ENCODE data around the gene KCNK17.
A peak's percentile ranks its signal among the peaks of the same experiment; 100 is the strongest.
"Not testable (repeated sequence)": the region's sequence is repeated elsewhere in the genome, so short reads cannot be mapped to it uniquely, and the experiment has no call there.

KCNK17 gene

DNA sequence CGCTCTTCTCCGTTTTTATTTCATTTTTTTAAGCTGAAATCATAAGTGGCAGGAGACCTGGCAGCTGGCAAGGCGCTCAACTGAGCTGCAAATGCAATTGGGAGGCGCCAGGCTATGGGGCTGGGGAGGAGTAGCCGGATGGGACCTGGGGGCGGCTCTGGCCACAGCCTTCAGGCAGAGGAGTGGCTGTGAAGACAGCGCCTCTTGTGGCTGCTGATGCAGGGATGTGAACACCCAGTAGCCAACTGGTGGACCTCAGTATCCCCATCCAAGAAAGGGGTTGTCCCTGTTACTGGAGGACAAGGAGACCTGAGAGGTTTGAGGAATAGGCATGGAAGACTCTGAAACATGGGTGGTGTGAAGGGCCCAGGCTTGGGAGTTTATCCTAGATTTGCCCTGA is 12.6 kb downstream of the KCNK17 start:
- no peak for DNase-seq

DNA sequence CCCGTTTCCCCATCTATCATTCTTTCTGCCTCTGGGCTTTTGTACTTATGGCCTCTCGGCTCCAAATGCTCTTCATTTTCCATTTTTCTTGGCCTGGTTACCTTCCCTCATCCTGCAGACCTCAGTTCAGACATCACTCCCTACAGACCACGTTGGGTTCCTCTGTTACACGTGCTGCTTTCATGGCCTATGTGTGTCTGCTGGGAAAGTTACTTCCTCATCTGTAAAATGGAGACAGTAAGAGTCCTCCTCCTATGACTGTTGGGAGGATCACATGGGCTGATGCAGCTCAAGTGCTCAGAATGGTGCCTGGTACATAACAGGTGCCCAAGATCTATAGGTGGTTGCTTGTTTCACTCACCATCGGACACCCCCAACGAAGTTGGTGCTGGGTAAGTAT is 13.5 kb downstream of the KCNK17 start:
- no peak for DNase-seq

DNA sequence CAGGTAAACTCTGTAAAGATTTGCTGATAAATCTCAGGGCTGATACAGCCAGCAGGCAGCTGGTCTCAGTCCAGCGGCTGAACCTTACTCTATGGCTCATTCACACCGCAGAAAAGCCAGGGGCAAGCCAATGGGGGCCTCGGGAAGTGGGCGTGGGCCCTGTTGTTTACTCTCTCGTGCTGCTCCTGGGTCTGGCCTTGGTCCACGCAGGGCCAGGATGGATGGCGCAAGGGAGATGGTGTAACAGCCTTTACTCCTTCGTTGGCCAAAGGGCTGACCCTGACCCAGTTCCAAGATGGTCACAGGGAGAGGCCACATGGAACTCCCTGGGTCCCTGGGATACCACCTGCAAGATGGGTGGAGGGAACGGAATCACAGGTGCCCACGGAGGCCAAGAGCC is 16.2 kb downstream of the KCNK17 start:
- DNase-seq: no peak

DNA sequence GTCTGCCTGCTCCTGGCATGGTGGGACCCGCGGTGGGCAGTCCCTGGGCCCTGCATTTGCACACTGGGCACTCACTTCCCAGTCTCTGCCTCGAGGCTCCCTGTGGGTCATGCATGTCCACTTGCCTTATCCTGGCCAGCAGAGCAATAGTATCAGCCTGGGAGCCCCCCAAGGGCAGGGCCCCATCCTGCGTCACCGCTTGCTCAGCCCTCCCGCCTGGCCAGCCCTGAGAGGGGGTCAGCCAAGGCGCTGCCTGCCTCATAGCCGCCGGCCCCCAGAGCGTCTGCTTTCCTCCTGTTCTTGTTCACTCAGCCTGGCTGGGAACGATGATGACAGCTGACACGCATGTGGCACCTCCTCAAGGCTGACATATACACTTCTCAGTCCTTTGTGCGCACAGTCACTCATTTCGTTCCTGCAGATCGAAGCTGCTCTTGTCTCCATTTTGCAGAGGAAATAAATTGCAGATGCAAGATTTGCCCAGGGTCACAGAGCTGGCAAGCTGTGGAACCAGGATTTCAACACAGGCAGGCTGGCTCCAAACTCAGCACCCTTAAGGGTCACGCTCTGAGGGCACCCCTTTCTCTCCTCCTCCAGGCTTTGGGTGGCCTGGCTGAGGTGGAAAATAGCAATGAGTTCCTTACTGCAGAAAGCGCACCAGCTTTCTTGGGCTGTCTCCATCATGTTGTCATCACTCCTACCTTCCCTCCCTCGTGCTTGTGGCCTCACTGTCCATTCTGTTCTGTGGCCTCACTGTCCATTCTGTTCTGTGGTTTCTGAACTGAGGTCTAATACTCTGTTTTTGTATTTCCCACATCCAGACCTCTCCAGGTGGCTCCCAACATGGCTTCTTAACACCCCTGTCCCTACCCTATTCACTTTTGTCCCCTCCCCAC is 17.2 kb downstream of the KCNK17 start:
- peak; percentile 4 for DNase-seq

DNA sequence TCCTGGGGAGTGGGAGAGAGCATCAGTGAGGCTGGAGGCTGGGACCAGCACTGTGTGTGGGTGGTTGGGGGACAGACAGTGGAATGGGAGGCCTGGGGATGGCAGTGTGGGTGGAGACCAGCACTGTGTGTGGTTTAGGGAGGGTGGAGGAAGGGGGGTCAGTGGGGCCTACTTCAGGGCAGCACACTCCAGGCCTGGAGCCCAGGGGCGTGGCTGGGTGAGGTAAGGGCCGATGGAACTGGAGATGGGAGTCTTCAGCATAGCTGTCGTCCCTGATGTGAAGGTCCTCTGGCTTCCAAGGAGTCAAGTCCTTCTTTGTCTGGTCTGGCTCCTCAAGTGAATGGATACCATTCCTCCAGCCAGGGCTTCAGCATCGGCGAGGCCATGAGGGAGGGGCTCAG is 18.6 kb downstream of the KCNK17 start:
- no peak for DNase-seq

DNA sequence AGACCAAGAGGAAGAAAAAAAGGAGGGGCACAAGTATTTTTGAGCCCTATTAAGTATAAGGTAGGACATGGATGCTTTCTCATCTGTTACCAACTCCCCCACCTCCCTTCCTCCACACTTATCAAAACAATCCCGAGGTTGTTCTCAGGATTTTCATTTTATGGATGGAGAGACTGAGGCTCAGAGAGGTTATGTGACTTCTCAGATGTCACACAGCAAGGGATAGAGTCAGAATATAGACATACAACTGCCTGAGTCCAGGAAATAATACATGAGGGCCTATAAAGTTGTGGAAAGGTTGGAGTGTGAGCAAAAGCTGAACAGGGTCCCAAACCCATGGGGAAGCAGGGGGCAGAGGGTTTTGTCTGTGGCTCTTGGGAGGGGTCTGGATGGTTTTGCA is 19.3 kb downstream of the KCNK17 start:
- DNase-seq: no peak

DNA sequence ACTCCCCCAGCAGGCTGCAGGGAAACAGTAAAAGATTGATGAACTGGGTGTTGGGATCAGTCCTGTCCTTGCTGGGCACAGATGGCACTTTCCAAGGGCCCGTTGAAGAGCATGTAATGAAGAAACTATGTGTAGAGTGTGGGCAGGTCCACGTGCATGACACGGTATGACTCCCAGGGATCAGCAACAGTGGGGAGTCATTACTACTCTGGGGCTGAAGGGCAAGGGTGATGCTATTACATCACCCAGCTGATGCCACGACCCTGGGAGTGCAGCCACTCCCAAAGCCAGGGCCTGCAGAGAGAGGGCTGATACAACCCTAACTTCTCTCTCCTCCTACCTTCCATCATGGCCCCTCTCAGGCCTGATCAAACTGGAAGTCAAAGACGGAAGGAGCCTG is 20.1 kb downstream of the KCNK17 start:
- DNase-seq: no peak

DNA sequence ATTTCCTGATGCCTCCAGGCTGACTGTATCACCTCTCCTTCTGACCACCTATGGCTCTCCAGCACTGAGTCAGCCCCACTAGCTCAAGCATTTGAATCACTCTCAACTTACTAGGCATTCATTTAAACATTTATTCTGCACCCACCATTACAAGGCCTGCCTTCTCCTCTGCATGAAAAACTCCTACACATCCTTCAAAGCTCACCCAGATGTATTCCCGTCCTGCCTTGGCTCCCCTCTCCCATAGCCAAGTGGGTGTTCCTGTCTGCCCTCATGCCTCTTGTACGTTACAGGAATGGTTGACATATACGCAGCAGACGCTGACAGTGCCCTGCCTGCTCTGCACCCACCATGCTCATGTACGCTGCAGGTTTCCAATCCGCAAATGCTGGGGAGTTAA is 21.6 kb downstream of the KCNK17 start:
- DNase-seq: no peak

DNA sequence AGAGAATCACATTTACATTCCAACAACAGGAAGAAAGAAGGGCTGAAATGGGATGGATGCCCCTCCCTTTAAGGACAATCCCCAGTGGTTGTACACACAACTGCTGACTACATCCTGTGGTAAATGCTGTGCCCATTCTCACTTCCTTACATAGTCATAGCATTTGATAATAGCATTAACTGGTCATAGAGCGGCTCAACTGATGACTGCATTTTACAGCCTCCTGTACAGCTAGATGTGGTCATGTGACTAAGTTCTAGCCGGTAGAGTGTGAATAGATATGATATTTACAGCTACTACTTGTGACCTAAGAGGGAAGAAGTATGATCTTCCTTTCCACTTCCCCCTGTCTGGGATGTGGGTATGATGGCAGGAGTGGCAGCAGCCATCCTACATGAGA is 24.7 kb downstream of the KCNK17 start:
- DNase-seq: no peak

DNA sequence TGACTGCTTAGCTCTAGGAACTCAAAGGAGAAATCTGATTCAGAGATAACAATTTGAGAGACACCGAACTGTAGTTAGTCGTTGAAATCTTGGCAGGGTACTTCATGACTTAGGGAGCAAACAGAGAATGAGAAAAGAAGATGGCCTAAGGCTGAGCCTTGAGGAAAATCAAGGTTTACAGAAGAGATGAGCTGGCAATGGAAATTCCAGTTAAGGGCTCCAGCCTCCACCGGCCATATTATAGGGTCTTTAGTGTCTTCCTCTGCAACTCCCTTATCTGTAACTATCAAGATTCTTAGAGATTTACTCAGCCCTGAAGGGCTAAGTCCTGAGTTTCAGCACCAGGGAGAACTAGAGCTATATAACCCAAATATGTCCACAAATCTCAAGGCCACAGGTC is 26.6 kb downstream of the KCNK17 start:
- DNase-seq: no peak

DNA sequence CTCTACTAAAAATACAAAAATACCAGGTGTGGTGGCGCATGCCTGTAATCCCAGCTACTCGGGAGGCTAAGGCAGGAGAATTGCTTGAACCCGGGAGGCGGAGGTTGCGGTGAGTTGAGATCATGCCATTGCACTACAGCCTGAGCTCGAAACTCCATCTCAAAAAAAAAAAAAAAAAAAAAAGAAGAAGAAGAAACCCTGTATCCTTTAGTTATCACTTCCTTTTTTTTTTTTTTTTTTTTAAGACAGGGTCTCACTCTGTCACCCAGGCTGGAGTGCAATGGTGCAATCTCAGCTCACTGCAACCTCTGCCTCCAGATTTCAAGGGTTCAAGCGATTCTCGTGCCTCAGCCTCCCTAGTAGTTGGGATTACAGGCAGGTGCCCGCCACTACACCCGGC is 27.6 kb downstream of the KCNK17 start:
- DNase-seq: not testable (repeated sequence)

DNA sequence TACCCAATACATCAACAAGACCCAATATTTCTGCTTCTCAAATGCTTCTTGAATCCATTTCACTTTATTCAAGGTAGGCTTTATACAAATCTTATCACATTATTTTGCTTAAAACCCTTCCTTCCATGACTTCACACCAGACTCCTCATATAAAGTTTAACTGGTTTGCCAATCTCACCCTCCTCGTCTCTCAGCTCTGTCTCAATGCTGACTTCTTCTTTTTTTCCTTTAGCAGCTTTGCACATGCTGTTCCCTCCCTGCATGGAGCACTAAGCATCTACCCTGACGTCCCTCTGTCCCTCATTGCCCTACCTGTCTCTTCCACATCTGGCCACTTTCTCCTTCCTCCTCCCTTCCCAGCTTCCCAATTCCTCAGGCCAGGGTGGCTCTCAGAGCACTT is 31.4 kb downstream of the KCNK17 start:
- DNase-seq: no peak

DNA sequence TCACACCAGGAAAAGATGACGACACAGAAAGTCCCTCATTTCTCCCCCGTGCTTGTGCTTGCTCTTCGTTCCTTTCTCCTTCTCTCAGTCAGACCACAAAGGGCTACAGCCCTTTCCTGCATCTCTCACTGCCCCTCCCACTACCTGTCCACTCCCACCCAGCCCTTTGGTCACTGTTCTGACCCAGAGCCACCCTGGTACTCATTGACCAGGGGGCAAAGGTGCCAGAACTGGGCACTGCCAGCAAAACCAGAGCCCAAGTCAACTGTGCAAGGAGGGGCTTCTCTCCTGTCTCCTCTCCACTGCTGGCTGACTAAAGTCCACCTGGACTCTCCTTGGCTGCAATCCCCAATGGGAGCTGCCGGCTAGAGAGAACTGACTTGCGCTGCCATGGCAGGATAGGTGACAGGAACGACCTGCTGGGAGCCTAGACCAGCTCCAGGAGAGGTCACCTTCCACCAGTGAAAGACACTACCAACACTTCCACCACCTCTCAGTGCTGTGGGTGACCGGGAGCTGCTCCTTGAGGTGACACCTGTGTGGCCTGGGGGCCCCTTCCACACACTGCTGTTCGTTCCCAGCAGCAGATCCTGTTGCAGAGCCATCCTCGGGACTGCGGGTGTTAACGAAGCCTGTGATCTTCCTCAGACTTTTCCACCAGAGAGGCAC is 32.8 kb downstream of the KCNK17 start:
- no peak for DNase-seq

DNA sequence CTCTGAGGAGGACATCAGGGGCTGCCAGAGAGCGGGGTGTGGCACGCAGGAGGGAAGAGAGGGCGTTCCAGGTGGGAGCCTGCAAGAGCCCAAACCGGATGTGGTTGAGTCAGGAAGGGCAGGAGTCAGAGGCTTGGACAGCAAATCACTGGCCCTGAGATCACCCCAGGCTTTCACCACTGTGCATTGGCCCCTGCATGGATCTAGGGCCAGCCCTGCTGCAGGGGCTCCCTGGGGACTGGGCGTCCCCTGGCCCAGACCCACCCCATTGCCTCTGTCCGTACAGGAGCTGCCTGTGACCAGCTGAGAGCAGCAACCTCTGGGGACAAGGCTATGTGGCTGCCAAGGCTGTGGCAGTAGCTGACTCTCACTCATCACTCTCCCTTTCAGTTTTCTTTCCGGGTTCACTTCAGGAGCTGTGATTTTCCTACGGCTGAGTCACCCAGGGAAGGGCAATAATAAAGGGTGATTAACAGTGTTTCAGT is 33.9 kb downstream of the KCNK17 start:
- DNase-seq: no peak

DNA sequence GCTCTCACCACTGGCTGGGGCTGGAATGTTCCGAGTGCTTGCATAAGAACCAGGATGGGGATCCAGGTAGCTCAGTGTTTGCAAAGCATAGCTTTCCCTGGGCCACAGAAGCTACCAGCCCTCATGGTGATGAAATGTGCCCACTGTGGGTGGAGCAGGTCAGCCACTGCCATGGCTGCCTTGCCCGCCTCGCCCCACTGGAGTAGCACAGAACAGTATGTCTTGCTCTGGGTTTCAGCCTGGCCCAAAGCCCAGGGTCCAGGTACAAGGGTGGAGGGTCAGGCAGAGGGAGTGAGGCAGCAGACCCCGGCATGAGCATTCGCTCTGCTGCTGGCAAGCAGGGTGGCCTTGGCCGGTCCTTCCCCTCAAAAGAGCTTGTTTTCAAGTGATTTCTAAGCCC is 34.7 kb downstream of the KCNK17 start:
- DNase-seq: no peak

DNA sequence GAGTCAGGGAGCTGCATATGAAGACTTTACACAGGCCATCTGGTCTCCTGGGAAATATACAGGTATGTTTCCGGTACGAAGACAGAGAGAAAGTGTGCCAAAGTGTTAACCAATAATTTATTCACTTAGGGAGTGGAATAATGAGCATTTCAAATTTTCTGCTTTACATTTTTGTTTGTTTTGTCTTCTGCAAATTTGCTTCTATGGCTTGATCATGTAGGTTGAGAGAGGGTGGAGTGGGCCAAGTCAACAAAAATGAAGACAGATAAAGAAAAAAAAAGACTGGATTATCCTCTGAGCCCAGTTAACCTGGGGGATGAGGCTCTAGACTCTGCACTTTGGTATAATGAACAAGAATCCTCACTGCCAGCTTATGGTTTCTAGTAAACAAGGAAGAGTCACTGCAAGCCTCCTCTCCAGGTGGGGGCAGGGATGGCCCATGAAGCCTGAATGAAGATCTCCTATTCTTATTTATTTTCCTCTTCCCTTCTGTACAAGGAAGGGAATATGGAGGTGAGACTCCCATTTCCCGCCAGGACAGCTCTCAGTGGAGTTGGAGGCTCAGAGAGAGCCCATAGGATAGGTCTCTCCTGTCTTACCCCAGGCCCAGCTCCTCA is 37.7 kb downstream of the KCNK17 start:
- DNase-seq: no peak

DNA sequence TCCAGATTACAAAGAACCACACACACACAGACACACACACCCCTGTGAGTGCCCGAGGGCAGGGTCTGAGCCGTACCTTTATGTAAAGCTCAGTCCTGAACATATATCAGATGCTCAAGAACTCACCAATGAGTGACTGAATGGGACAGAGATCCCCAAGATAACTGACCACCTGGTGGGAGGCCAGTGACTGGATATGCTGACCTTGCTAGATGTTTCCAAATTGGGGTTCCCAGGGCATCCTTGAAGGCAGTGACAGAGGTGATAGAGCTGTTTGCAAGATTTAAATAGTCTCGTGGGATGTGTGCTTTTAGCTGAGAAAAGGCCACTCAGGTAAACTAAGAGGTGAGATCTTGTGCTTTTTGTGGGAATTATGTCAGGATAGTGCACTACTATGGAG is 39.3 kb downstream of the KCNK17 start:
- DNase-seq: no peak

DNA sequence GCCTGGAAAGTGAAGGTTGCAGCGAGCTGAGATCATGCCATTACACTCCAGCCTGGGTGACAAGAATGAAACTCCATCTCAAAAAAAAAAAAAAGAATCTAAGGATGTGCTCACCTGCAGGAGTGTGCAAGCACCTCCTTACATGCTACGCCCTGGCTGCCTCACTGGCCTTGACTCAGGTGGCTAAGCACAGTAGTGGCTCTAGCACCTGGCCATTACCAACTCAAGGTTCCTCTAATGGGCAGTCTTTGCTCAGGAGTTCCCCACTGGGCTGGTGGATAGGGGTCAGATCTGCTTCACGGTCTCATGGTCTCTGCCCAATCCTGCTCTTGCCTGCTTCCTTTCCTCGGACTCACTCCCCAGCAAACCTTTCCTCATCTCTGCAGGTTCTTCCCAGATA is 39.7 kb downstream of the KCNK17 start:
- no peak for DNase-seq

DNA sequence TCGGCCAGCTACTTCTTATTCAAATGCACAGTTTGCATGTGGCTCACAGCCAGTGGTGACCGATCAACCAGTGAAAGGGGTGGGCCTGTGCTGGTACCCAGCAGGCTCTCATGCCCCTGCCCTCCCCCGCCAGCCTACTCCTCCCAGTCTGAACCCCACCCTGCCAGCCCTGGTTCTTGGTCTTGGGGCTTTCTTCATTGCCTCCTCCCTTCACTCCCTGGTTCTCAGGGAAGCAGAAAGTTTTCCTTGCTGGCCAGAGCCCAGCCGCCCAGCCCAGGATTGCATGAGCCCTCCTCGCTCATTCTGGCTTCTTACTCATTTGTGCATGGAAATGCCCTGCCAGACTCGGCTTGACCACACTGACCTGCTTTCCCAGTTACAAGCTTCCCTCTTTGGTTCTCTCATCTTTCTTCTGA is 40.8 kb downstream of the KCNK17 start:
- DNase-seq: no peak

DNA sequence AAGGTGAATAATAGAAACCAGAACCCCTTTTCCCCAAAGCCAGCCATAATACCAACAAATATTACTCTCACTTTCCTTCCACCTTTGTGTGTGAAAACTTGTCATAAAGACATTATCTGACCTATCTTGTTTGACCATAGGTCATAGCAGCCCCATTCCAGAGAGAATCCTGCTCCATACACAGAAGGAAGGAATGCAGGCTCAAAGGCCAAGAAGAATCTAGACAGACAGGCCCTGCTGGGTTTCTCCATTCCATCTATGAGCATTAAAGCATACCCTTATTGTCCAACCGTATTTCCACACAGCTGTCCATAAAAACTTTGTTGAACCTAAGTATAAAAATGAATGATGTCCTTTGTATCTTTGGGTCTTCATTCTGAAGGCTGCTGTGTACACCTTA is 44.3 kb downstream of the KCNK17 start:
- DNase-seq: no peak

DNA sequence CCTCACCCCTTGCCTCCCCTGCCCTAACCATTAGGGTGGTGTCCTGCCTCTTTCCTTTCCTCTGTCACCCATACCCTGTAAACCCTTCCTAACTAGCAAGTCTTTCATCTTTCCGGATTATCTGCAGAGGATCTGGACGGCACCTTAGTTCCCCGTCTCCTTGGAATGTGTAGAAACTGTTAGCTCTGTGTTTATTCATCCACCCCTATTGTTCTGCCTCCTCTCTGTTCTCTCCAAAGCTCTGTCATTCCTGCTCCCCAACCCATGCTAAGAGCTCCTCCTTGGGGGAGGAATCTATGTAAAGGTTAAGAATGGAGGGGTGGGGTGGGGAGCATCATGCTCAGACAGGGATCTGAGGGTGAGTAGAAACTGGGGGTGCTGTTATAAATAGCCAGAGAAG is 45.5 kb downstream of the KCNK17 start:
- DNase-seq: no peak

DNA sequence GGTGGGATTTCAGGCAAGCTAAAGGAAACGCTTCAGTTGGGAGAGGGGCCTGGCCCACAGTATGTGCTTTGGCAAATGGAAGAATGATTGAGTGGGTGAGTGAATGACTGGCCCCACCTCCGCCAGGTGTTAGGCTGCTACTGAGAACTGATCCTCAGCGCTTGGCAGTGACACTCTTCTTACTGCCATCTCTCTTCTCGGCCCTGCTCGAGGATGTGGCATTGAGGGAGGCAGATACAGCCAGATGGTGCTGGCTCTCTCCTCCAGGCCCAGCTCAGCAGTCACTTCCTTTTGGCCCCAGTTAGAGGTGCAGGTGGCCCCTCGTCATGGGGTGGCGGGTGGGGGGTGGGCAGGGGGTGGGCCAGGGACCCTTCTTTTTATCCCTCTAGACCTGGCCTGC is 46.0 kb downstream of the KCNK17 start:
- no peak for DNase-seq

DNA sequence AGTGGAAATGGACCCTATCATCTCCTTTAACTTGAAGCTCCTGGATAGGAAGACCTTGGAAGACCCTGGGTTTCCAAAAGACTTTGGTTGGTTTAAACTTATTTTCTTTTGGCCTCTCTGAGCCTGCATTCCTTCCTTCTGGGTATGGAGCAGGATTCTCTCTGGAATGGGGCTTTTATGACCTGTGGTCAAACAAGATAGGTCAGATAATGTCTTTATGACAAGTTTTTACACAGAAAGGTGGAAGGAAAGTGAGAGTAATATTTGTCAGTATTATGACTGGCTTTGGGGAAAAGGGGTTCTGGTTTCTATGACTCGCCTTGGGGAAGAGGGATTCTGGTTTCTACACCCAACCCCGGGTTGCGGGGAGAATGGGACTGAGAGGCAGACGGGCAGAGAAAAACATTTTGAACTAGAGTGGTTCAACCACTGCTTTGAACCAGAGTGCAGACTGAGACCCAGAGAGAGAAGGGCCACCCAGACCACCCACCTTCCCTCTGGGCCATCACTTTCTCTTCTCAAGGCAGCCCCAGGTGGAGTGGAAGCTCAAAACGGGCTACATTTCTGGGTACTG is 47.4 kb downstream of the KCNK17 start:
- no peak for DNase-seq

DNA sequence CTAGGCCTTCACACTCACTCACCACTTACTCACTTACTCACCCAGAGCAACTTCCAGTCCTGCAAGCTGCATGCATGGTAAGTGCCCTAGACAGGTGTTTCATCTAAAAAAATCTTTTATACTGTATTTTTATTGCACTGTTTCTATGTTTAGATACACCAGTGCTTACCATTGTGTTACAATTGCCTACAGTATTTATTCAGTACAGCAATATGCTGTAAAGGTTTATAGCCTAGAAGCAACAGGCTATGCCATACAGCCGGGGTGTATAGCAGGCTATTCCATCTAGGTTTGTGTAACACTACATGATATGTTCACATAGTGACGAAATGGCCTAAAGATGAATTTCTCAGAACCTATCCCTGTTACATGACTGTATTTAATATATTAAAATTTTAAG is 47.8 kb downstream of the KCNK17 start:
- no peak for DNase-seq

Data from fibroblast of skin of right quadriceps (primary cell).